ENCODE results near the gene TRABD2A. TPM values are rescaled to one million over a fixed set of nuclear protein-coding genes. Genes with fewer than 3 reads are reported as not detected.

TRABD2A gene, protein sequence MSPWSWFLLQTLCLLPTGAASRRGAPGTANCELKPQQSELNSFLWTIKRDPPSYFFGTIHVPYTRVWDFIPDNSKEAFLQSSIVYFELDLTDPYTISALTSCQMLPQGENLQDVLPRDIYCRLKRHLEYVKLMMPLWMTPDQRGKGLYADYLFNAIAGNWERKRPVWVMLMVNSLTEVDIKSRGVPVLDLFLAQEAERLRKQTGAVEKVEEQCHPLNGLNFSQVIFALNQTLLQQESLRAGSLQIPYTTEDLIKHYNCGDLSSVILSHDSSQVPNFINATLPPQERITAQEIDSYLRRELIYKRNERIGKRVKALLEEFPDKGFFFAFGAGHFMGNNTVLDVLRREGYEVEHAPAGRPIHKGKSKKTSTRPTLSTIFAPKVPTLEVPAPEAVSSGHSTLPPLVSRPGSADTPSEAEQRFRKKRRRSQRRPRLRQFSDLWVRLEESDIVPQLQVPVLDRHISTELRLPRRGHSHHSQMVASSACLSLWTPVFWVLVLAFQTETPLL
- 6.0 and 7.7 TPM in 2 replicates for total RNA-seq

DNA sequence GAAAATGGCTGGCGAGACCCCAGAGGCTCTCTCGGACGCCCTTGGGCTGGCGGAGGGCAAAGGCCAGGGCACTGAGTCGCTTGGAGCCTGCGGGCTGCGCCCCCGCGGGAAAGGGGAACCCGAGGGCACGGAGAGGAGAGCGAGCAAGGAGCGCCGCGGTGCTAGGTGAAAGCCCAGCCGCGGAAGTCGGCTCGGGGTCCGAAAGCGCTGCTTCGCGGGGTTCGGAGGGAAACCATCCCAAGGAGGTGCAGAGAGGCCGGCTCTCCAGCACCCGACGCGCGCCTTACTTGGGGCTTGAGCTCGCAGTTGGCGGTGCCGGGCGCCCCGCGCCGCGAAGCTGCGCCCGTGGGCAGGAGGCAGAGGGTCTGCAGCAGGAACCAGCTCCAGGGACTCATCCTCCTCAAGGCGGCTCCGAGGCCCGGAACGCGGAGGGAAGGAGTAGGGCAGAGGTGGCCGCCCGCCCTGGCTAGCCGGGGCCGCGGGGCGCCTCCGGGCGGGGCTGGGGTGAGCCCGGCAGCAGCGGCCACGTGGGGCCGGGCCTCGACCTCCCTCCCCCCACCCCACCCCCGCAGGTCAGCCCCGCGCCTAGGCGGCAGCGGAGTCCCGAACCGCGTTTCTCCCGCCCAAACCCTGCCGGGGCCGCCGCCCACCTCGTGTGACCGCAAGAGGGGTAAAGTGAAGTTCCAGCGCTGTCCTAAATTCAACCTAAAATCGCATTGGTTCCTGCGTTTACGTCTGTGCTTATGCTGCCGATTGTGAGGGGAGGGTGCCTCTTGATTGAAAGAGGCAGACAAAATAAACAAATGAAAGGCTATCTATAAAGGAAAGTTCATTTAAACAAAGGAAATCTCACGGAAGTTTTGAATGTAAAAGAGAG is at the start of gene TRABD2A:
TRABD2A (minus strand) TSS at position 440 of the 877 bp plus-strand sequence; CDS start at position 395, 45 bp downstream.

DNA sequence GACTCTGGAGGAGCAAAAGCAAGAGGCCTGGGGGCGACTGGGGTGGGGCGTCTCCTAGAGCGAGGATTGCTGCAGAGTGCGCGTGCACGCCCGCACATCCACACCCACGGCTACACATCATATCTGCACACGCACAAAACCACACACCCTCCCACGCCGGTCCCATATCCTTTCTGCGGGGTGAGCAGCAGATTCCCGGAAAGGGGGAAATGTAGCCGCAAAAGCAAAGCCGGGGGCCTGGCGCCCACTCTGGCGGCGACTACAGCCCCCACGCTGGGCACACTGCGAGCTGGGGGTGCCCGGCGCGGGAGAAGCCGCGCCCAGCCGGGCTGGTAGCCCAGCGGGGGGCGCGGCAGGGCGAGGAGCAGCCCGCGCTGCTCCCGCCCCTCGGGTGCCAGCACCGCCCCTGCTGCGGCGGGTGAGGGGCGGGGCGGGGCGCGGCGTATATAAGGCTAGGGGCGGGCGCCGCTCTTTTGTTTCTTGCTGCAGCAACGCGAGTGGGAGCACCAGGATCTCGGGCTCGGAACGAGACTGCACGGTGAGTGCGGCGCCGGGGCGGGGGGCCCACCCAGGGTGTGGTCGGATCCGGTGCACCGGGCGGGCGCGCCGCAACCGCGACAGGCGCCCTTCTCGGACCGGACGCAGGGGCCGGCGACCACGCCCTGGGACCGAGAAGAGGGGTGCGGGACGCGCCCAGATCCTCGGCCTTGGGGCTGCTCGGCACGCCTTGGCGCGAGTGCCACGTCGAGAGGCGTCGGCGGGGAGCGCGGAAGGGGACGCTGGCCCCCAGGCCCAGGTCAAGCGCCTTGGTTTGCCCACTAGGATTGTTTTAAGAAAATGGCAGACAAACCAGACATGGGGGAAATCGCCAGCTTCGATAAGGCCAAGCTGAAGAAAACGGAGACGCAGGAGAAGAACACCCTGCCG is 24.6 kb upstream of the TRABD2A start, which contains the start of gene TMSB10:
TMSB10 (plus strand) TSS at position 476 of the 927 bp plus-strand sequence.

Other genes starting within 250 kb of the TRABD2A start
- gene TMSB10, start 24.6 kb upstream of the TRABD2A start, total RNA-seq = 6,032 and 7,481 TPM in 2 replicates
- 72.8 and 88.8 TPM in 2 replicates for gene KCMF1, start 90.1 kb upstream of the TRABD2A start, total RNA-seq